Nephron progenitor cell (in vitro differentiated cells): ENCODE results near the gene RNF145.

Source experiments
- DNase-seq: peaks from one replicate; pipeline ENCODE4 v3.0.0; 2021
- H3K27ac Mint-ChIP-seq: 2 replicates; pipeline ENCODE4 v1.8.0; 2021; ENCODE audit warnings: mild to moderate bottlenecking, moderate library complexity, mixed read lengths
- H3K27me3 Mint-ChIP-seq: 2 replicates; pipeline ENCODE4 v1.8.0; 2021; ENCODE audit warnings: mild to moderate bottlenecking, low read depth, mixed read lengths; ENCODE audit not compliant: poor library complexity
- H3K36me3 Mint-ChIP-seq: 2 replicates; pipeline ENCODE4 v1.8.0; 2021; ENCODE audit warnings: low read depth, mixed read lengths
- H3K4me1 Mint-ChIP-seq: 2 replicates; pipeline ENCODE4 v1.8.0; 2021; ENCODE audit warnings: mixed read lengths
- H3K4me3 Mint-ChIP-seq: 2 replicates; pipeline ENCODE4 v1.8.0; 2021; ENCODE audit warnings: mild to moderate bottlenecking, moderate library complexity, mixed read lengths
- H3K9me3 Mint-ChIP-seq: 2 replicates; pipeline ENCODE4 v1.8.0; 2021; ENCODE audit warnings: mild to moderate bottlenecking, moderate library complexity, mixed read lengths
- TF ChIP-seq, protein P1 (sequence below): fragments of 200-600 bp; sonication (generic); IDR thresholded peaks from 2 replicates; pipeline ENCODE4 v1.5.0; 2021; ENCODE audit warnings: antibody characterized with exemption

The RNF145 gene

DNA sequence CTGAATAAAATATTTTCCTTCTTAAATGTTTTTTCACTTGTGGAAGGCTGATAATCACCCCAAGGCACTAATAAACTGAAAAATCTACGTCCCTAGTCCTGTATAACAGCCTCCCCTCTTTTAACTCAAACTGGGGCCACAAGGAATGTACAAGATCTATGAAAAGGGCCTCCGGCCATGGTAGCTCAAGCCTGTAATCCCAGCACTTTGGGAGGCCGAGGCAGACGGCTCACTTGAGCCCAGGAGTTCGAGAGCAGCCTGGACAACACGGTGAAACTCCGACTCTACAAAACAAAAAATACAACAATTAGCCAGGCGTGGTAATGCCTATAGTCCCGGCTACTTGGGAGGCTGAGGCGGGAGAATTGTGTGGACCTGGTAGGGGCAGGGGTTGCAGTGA, 23.6 kb downstream of the RNF145 start:
- Mint-ChIP-seq H3K4me1 (peaks cover 26% of the 10 kb centered on the region), H3K27ac (peak overlapping the region; percentile 93), H3K9me3 (no peaks in the 10 kb centered on the region), H3K27me3 (no peaks in the 10 kb centered on the region), H3K36me3 (peaks cover 50% of the 10 kb centered on the region), H3K4me3 (no peak overlapping the region)
- DNase-seq: no peak
- TF ChIP-seq, protein P1, sequence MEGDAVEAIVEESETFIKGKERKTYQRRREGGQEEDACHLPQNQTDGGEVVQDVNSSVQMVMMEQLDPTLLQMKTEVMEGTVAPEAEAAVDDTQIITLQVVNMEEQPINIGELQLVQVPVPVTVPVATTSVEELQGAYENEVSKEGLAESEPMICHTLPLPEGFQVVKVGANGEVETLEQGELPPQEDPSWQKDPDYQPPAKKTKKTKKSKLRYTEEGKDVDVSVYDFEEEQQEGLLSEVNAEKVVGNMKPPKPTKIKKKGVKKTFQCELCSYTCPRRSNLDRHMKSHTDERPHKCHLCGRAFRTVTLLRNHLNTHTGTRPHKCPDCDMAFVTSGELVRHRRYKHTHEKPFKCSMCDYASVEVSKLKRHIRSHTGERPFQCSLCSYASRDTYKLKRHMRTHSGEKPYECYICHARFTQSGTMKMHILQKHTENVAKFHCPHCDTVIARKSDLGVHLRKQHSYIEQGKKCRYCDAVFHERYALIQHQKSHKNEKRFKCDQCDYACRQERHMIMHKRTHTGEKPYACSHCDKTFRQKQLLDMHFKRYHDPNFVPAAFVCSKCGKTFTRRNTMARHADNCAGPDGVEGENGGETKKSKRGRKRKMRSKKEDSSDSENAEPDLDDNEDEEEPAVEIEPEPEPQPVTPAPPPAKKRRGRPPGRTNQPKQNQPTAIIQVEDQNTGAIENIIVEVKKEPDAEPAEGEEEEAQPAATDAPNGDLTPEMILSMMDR: no peak

- peaks cover 3% of the 10 kb centered on the region for H3K27me3 Mint-ChIP-seq
- H3K27ac Mint-ChIP-seq: peak overlapping the region; percentile 49
- H3K4me1 Mint-ChIP-seq: peaks cover 26% of the 10 kb centered on the region
- TF ChIP-seq, protein P1: no peak
- DNase-seq: peak; percentile 4
- H3K9me3 Mint-ChIP-seq: no peaks in the 10 kb centered on the region
- no peak overlapping the region for H3K4me3 Mint-ChIP-seq
- H3K36me3 Mint-ChIP-seq: peaks cover 47% of the 10 kb centered on the region
Measured at GRCh38 chr5:159184858-159185381, 24.4 kb downstream of the RNF145 start.

- TF ChIP-seq, protein P1: no peak
- Mint-ChIP-seq H3K9me3 (no peaks in the 10 kb centered on the region), H3K27me3 (peaks cover 3% of the 10 kb centered on the region), H3K36me3 (peaks cover 41% of the 10 kb centered on the region), H3K4me1 (peaks cover 26% of the 10 kb centered on the region), H3K4me3 (no peak overlapping the region), H3K27ac (no peak overlapping the region)
- DNase-seq: no peak
Measured at GRCh38 chr5:159184236-159184635, 25.1 kb downstream of the RNF145 start.

GRCh38 chr5:159183247-159183646, 26.1 kb downstream of the RNF145 start:
- Mint-ChIP-seq H3K9me3 (no peaks in the 10 kb centered on the region), H3K36me3 (peaks cover 31% of the 10 kb centered on the region), H3K4me1 (peaks cover 26% of the 10 kb centered on the region), H3K27ac (no peak overlapping the region), H3K4me3 (no peak overlapping the region), H3K27me3 (peaks cover 3% of the 10 kb centered on the region)
- TF ChIP-seq, protein P1: no peak
- no peak for DNase-seq

- peaks cover 26% of the 10 kb centered on the region for H3K36me3 Mint-ChIP-seq
- no peak overlapping the region for H3K27ac Mint-ChIP-seq
- TF ChIP-seq, protein P1: no peak
- H3K4me3 Mint-ChIP-seq: no peak overlapping the region
- H3K4me1 Mint-ChIP-seq: peaks cover 26% of the 10 kb centered on the region
- peaks cover 3% of the 10 kb centered on the region for H3K27me3 Mint-ChIP-seq
- no peaks in the 10 kb centered on the region for H3K9me3 Mint-ChIP-seq
- DNase-seq: no peak
Measured at GRCh38 chr5:159182691-159183090, 26.7 kb downstream of the RNF145 start.

GRCh38 chr5:159181651-159182050, 27.7 kb downstream of the RNF145 start:
- Mint-ChIP-seq H3K4me3 (no peak overlapping the region), H3K27ac (no peak overlapping the region), H3K27me3 (peaks cover 3% of the 10 kb centered on the region), H3K36me3 (peaks cover 33% of the 10 kb centered on the region), H3K9me3 (no peaks in the 10 kb centered on the region), H3K4me1 (peaks cover 26% of the 10 kb centered on the region)
- TF ChIP-seq, protein P1: no peak
- DNase-seq: no peak
